NCI-H82 treated with DMSO at 0.1 percent for 48 hours (cell line): ENCODE data around the gene HIP1.
A peak's percentile ranks its signal among the peaks of the same experiment; 100 is the strongest.
"Not testable (repeated sequence)": the region's sequence is repeated elsewhere in the genome, so short reads cannot be mapped to it uniquely, and the experiment has no call there.

ENCODE experiments used
- DNase-seq: peaks from one replicate; lab custom pipeline; 2025; ENCODE audit not compliant: unreplicated experiment; lab: John Stamatoyannopoulos, UW

Gene HIP1

DNA sequence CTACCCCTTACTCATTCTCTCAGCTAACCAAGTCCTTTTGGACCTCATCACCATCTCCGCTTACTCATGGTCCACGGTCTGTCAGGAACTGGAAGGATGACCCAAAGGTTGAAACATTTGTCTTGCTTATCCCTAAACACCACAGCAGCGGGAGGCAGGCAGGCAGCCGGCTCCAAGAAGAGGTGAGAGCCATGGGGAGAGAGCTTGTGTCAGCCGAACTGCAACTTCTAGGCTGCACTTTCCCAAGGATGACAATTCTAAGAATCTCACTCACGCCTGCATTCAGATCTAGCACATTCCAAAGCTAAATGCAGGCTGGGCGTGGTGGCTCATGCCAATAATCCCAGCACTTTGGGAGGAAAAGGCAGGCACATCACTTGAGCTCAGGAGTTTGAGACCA lies 160.7 kb downstream of the HIP1 start:
- no peak for DNase-seq

- peak; percentile 72 for DNase-seq
Measured at GRCh38 chr7:75575488-75576121, 163.1 kb downstream of the HIP1 start.

GRCh38 chr7:75573477-75574019 lies 165.2 kb downstream of the HIP1 start:
- no peak for DNase-seq

GRCh38 chr7:75572814-75573213 lies 165.9 kb downstream of the HIP1 start:
- no peak for DNase-seq

- no peak for DNase-seq
Measured at GRCh38 chr7:75572396-75572795, 166.3 kb downstream of the HIP1 start.

- DNase-seq, result no peak
Measured at GRCh38 chr7:75571209-75571608, 167.5 kb downstream of the HIP1 start.

DNA sequence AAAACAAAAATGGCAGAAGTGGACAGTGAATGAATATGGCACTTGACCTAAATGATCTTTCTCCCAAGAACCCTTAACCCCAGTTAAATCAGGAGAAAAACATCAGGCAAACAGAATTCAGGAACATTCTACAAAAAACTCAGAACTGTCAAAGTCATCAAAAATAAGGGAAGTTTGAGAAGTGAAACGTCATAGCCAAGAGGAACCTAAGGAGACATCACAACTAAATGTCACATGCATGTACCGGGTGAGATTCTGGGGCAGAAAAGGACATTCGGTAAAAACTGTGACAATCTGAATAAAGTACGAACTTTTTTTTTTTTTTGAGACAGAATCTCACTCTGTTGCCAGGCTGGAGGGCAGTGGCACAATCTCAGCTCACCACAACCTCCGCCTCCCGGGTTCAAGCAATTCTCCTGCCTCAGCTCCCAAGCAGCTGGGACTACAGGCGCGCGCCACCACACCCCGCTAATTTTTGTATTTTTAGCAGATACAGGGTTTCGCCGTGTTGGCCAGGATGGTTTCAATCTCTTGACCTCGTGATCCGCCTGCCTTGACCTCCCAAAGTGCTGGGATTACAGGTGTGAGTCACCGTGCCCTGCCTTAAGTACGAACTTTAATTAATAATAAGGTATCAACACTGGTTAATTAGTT lies 169.0 kb downstream of the HIP1 start:
- DNase-seq, result not testable (repeated sequence)

DNA sequence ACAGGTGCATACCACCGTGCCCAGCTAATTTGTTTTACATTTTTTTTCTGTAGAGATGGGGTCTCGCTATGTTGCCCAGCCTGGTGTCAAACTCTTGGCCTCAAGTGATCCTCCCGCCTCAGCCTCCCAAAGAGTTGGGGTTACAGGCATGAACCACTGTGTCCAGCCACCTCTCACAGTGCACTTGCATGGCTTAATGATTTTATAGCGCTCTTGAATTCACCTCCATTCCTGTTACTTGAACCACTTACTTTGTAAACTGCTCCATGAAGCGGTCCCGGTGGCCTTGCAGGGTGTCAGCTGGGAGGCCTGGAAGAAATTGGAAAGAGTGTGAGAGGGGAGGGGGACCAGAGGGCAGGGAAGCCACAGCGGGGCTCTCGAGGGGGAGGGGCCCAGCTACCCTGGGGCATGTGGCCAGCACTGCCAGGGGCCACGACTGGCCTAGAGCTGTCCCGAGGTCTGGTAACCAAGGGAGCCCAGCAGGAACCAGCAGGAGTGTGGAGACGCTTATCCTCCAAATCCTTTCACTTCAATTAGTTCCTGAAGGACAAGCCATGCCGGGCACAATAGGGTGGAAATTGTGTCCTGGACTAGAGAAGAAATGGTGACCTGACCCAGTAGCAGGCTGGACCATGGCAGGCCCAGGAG lies 170.7 kb downstream of the HIP1 start:
- no peak for DNase-seq

GRCh38 chr7:75565132-75565837 lies 173.5 kb downstream of the HIP1 start:
- no peak for DNase-seq

DNA sequence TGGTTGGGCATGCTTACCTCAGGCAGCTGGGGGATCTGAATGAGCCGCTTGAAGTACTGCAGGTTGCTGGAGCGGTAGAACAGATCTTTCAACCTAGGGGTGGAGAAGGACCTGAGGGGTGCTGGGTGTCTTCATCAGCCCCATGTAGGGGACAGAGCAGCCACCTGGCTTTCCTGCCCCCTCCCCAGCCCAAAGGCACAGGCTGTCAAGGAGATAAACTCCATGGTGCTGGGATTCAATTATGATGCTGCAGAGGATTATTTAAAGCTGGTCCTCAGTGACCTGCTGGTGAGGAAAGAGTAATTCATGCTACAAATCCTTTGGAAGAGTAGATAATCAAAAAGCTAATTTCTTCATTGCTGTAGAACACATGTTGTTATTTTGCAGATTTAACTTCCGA lies 175.6 kb downstream of the HIP1 start:
- peak; percentile 49 for DNase-seq

DNA sequence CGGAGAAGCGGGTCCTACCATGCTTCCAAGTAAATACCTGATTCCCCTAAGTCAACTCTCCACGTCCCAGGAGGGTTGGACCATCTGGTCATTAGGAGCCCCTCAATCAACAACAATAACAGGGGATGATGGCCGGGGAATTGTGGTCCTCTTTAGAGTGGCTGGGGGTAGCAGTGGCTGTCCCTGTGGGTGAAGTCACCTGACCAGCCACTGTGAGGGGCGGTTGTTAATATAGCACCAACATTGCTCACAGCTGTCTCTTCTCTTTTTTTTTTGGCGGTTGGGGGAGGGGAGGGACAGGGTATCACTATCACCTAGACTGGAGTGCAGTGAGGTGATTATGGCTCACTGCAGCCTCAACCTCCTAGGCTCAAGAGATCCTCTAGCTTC lies 178.8 kb downstream of the HIP1 start:
- DNase-seq, result no peak

DNA sequence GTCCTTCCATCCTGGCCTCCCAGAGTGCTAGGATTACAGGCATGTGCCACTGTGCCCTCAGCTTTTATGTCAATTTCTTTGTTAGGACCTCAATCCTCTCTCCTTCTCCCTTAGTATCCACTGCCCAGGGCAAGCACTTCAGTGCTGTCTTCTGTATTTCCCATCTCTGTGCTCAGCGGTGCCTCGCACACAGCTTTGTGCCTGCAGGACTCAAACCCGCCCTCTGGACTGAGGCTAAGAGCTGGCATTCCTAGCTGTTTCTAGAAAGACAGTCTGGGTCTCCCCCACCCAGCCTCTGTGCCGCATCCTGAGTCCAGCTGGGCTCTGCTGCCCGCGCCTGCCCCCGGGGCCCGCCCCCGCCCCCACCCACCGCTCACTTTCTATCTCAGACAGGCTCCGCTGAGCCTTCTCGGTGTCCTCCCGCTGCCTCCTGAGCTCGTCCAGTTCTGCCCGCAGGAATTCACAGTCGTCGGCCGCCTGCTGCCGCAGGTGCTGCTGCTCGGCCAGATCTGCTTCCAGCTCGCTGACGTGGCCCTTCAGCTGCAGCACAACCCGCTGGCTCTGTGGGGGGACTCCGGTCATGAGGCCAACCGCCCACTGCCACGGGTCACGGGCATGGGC lies 179.3 kb downstream of the HIP1 start:
- no peak for DNase-seq

DNA sequence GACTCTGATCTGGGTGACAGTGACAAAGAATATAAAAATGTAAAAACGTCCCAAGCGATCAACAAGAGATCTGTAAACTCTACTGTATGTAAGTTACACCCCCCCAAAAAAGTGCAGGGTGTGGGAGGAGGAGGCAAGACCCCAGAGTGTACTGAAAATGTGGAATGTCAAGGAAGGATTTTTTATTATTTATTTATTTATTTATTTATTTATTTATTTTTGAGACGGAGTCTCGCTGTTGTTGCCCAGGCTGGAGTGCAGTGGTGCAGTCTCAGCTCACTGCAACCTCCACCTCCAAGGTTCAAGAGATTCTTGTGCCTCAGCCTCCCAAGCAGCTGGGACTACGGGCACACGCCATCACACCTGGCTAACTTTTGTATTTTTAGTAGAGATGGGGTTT lies 181.9 kb downstream of the HIP1 start:
- not testable (repeated sequence) for DNase-seq

GRCh38 chr7:75555736-75556135 lies 183.0 kb downstream of the HIP1 start:
- DNase-seq, result no peak

GRCh38 chr7:75546237-75547015 lies 192.3 kb downstream of the HIP1 start:
- DNase-seq, result peak; percentile 35

DNA sequence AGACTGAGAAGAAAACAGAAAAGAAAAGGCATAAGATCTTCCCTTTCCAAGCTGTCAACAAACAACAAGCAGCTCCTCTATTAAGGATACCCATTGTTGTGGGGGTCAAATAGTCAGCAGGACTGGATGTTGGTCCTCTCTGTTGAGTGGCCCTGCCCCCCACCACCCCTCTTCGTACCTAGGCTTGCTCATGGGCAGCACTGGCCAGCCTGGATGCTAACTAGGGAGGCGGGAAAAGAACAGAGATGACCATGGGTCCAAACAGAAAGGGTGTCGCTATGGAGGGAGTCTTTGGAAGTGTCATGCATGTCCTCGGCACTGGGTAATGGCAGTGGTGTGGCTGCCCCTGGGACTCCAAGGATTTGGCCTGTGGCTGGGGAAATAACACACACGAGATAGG lies 201.0 kb downstream of the HIP1 start:
- no peak for DNase-seq

DNA sequence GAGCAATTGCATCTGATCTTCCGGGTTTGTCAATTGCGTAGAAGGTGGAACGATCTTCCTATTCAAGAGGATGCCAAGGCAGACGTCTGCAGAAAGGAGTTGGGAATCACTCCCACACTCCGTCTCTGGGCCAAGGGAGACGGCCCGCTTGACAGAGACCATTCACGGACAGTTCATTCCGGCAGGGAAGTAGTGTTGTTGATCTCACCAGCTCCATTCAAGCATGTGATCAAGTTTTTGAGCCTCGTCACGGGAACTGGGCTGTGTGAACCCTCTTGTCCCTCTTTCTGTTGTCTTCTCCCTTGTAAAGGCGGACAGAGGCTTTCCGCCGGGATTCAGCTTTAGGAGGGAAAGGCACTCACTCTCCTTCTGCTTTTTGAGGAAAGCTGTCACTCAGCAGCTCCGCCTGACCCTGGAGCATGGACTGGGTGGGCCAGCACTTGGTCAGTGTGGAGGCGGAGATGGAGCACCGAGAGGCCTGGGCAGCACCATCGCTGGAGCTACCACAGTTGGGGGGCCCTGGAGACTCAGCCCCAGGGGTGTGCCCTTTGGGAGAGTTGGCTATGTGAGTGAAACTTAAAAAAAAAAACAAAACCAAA lies 201.7 kb downstream of the HIP1 start:
- DNase-seq, result no peak

- no peak for DNase-seq
Measured at GRCh38 chr7:75536491-75536890, 202.2 kb downstream of the HIP1 start.

DNA sequence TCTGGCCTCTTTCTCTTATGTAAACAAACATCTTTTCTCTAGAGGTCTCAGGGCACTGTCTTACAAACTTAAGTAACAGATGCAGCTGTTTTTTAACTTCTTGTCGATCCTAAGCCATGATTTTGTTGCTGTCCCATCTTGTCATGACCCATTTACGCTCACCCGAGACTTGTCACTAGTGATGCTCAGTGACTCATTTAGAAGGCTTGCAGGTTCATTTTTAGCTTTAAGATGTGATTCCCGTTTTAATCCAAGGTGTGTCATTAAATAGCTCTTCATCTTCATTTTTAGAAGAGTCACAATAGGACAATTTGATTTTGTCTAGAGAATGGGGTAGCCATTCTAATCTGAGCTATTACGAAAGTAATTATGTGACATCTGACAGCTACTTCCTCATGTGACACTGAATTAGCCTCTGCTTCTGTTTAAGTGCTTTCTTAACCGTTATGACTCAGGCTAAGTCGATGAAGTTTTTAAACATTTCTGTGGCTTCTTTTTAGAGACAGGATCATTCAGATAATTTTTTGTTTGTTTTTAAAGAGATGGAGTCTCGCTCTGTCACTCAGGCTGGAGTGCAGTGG lies 203.9 kb downstream of the HIP1 start:
- no peak for DNase-seq

- DNase-seq, result no peak
Measured at GRCh38 chr7:75533926-75534325, 204.8 kb downstream of the HIP1 start.
